Spinal cord (tissue), 10 donors: ENCODE data around the gene ZNF180. TPM values are rescaled to one million over a fixed set of nuclear protein-coding genes. Genes with fewer than 3 reads are reported as not detected.
A peak's percentile ranks its signal among the peaks of the same experiment; 100 is the strongest.
"Not testable (repeated sequence)": the region's sequence is repeated elsewhere in the genome, so short reads cannot be mapped to it uniquely, and the experiment has no call there.

Source experiments
- DNase-seq, 6 donors: peaks; one replicate each; pipeline versions ENCODE4 v3.0.0 to v3.0.0-alpha.2; 2013 to 2015; ENCODE audit warnings: low spot score in 6 of 6, low read depth in 4 of 6
- H3K27ac ChIP-seq: one replicate; pipeline ENCODE4 v1.5.1; 2013; ENCODE audit warnings: low read depth, low read length, control low read depth
- H3K27me3 ChIP-seq: one replicate; pipeline ENCODE4 v1.6.1; 2013; ENCODE audit warnings: low read length; ENCODE audit not compliant: control insufficient read depth, insufficient read depth
- H3K36me3 ChIP-seq: one replicate; pipeline ENCODE4 v1.6.1; 2013; ENCODE audit warnings: low read length; ENCODE audit not compliant: control insufficient read depth, insufficient read depth
- H3K4me1 ChIP-seq: one replicate; pipeline ENCODE4 v1.6.1; 2013; ENCODE audit warnings: low read length; ENCODE audit not compliant: control insufficient read depth, insufficient read depth
- H3K4me3 ChIP-seq: one replicate; pipeline ENCODE4 v1.5.1; 2013; ENCODE audit warnings: low read depth, low read length, control low read depth
- H3K9me3 ChIP-seq: one replicate; pipeline ENCODE4 v1.6.1; 2013; ENCODE audit warnings: low read length; ENCODE audit not compliant: control insufficient read depth, insufficient read depth
- WGBS: methylation state at CpG from one replicate; pipeline ENCODE4 v1.1.5; 2013; ENCODE audit warnings: missing lambda C conversion rate; ENCODE audit not compliant: insufficient coverage; 5-methylcytosine and 5-hydroxymethylcytosine counted together
- polyA plus RNA-seq, 2 donors: library from polyadenylated mRNA; unstranded; fragments of 120-200 nt; gene quantifications; one replicate each; pipeline ENCODE4 v1.2.1, GENCODE V29; 2013; ENCODE audit not compliant: insufficient read length in 2 of 2
- total RNA-seq, 2 donors: library from RNA; depleted of rRNA in 1 of 2; stranded (reverse); fragments of 120-200 nt in 1 of 2; fragments of >200 nt in 1 of 2; gene quantifications; one replicate each; pipeline versions ENCODE4 v1.2.3 to v1.2.4, GENCODE V29; 2013 to 2014
- donor health status: healthy.

The ZNF180 gene
- total and polyA plus RNA-seq, 4 donors: 9.0 to 15.8 (median 14.0) TPM

DNA sequence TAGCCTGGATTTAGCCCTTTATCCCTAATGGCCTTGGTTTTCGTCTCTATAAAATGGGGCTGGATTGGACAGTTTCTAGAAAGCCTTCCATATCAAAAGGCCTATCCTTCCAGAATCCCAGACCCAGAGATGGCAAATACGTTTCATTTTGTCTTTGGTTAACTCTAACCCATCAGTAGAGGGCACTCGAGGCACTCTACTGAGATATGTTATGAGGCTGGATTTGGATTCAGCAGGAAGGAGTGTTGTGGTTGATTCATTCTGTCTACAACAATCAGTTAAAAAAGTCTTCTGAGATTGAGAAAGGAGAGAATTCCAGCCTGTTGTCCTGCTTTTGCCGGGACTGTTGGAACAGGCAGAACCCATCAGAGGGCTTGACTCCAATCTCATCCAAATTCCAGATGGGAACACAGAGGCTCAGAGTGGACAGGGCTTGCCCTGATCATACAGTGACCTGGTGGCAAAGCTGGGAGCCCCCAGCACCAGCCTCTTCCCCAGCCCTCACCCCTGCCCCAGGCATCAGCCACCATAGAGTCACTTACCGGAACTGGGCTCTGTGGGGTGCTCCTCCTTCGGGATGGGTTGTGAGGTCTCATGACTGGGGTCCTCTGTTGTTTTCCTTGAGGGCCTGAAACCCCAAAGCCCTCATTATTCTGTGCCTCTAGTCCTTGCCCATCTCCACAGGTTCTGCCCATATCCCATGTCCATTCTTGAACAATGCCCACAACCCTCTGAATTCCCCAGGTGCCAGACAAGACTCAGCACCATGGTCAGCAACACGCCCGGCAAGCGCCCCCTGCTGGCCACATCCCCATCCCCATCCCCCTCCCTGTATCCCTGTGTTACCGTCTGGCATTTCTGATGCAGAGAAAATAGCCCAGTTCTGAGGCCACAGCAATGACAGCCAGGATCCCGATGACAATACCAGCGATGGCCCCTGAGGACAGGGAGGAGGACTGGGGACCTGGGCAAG is 12.3 kb upstream of the ZNF180 start:
- DNase-seq: no peak
- no peaks in the 10 kb centered on the region for H3K36me3 ChIP-seq
- peaks cover 14% of the 10 kb centered on the region for H3K27me3 ChIP-seq
- no peaks in the 10 kb centered on the region for H3K9me3 ChIP-seq
- H3K27ac ChIP-seq: no peak overlapping the region
- no peaks in the 10 kb centered on the region for H3K4me1 ChIP-seq
- 45% methylated on average over 5 of the region's 12 CpGs for WGBS
- H3K4me3 ChIP-seq: no peak overlapping the region

DNA sequence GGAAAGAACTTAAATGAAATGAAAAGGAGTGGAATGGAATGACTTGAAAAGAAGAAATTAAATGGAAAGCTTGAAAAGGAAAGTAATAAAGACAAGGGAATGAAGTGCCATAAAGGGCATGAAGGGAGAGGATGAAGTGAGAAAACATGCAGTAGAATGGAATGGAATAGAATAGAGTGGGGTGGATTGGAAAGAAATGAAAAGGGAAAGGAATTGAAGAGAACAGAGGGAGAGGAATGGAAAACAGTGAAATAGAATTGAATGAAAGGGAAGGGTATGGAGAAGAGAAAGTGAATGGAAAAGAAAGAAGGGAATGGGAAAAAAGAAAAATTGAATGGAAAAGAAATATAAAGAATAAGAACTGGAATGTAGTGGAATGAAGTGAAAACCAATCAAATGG is 9.2 kb upstream of the ZNF180 start:
- H3K27ac ChIP-seq: no peak overlapping the region
- no peaks in the 10 kb centered on the region for H3K4me1 ChIP-seq
- H3K4me3 ChIP-seq: no peak overlapping the region
- H3K27me3 ChIP-seq: peaks cover 25% of the 10 kb centered on the region
- no peaks in the 10 kb centered on the region for H3K36me3 ChIP-seq
- no peaks in the 10 kb centered on the region for H3K9me3 ChIP-seq
- DNase-seq: no peak

DNA sequence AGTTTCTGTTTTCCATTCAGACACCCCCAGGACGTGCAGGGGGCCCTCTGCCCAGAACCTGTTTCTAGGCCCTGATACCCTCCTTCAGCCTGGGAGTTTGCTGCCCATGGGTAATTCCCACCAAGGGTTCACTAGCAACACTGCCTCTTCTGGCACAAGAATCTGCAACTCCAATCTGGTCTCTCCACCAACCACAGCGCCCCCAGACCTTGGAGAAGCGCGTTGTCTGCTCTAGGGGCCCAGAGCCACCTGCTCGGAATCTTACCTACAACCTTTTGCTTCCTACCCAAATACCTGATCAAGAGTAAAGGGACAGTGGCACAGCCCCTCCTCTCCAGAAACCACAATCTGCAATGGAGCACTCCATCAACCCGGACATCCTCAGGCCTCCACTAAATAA is 763 bp downstream of the ZNF180 start:
- Histone ChIP-seq H3K27ac (no peak overlapping the region), H3K4me1 (peaks cover 23% of the 10 kb centered on the region), H3K9me3 (peaks cover 7% of the 10 kb centered on the region)

DNA sequence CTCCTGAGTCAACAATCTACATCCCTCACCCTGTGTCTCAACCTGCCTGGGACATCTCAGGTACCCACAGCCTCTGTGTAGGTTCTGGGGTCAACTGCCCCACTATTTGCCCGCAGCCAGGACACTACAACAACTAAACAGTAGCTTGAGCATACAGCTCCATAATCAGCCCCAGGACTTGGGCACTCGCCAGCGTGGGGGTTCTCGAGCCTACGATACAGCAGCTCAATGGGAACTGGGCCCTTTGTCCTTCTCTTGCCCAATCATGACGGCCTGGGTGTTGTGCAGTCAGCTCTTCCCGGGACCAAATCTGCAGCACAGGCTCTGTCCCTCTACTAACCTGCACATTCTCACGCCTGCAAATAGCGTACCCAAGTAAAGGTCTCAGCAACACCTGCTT is 1.3 kb downstream of the ZNF180 start:
- Histone ChIP-seq H3K4me3 (no peak overlapping the region), H3K4me1 (peaks cover 23% of the 10 kb centered on the region), H3K27ac (no peak overlapping the region), H3K9me3 (peaks cover 8% of the 10 kb centered on the region), H3K36me3 (peaks cover 37% of the 10 kb centered on the region), H3K27me3 (no peaks in the 10 kb centered on the region)
- no peak for DNase-seq
- 97% methylated on average over 9 of the region's 9 CpGs for WGBS

More for the DNA sequence above, 763 bp downstream of the ZNF180 start:
- DNase-seq: no peak
- Histone ChIP-seq H3K27me3 (no peaks in the 10 kb centered on the region), H3K36me3 (peaks cover 31% of the 10 kb centered on the region), H3K4me3 (peak overlapping the region; percentile 79)
- WGBS: 14% methylated on average over 6 of the region's 6 CpGs

DNA sequence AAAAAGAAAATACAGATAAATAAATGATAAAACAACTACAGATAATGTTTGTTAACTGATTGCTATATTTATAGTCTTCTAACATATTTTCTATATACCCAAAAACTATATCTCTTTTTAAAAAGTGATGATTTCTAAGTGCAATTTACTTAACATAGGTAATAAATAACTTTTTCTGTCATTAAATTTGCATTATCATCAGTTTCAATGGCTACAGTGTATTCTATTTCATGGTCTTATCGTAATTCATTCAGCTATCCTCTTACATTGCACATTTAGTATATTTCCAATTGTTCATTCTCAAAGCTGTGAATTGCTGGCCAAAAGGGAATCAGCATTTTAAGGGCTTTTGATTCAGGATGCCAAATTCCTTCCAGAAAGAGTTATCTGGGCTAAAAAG is 3.6 kb downstream of the ZNF180 start:
- H3K4me1 ChIP-seq: peaks cover 23% of the 10 kb centered on the region
- H3K36me3 ChIP-seq: peaks cover 42% of the 10 kb centered on the region
- H3K27ac ChIP-seq: no peak overlapping the region
- H3K4me3 ChIP-seq: no peak overlapping the region
- DNase-seq: no peak
- no peaks in the 10 kb centered on the region for H3K27me3 ChIP-seq
- no CpG with 5 or more reads among the region's 1 CpG for WGBS
- peaks cover 10% of the 10 kb centered on the region for H3K9me3 ChIP-seq

DNA sequence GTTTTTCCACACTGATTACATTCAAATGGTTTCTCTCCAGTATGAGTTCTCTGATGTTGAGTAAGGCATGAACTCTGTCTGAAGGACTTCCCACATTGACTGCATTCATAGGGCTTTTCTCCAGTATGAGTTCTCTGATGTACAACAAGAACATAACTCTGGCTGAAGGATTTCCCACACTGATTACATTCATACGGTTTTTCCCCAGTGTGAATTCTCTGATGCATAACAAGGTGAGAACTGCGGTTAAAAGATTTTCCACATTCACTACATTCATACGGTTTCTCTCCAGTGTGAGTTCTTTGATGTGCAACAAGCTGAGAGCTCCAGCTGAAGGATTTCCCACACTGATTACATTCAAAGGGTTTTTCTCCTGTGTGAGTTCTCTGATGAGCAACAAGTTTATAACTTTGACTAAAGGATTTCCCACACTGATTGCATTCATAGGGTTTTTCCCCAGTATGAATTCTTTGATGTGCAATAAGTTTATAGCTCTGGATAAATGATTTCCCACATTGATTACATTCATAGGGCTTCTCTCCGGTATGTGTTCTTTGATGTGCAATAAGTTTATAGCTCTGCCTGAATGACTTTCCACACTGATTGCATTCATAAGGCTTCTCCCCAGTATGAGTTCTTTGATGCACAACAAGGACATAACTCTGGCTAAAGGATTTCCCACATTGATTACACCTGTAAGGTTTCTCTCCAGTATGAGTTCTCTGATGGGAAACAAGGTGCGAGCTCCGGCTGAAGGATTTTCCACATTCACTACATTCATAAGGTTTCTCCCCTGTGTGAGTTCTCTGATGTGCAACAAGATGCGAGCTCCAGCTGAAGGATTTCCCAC is 23.5 kb downstream of the ZNF180 start:
- peak in 2 of 6 donors; percentile 8 to 13 for DNase-seq
- Histone ChIP-seq H3K27ac (no peak overlapping the region), H3K27me3 (no peaks in the 10 kb centered on the region), H3K36me3 (peaks cover 35% of the 10 kb centered on the region), H3K4me3 (no peak overlapping the region), H3K9me3 (peaks cover 79% of the 10 kb centered on the region), H3K4me1 (no peaks in the 10 kb centered on the region)
- no CpG with 5 or more reads among the region's 7 CpGs for WGBS

DNA sequence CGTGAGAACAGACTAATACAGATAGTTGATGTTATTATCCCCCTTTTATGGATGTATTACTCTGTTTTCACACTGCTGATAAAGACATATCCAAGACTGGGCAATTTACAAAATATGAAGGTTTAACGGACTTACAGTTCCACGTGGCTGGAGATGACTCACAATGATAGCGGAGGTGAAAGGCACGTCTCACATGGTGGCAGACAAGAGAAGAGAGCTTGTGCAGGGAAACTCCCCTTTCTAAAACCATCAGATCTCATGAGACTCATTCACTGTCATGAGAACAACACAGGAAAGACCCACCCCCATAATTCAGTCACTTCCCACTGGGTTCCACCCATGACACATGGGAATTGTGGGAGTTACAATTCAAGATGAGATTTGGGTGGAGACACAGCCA is 31.6 kb downstream of the ZNF180 start:
- H3K27me3 ChIP-seq, DNase-seq, H3K36me3 ChIP-seq, H3K4me3 ChIP-seq, H3K4me1 ChIP-seq, H3K27ac ChIP-seq: not testable (repeated sequence)
- WGBS: no CpG with 5 or more reads among the region's 5 CpGs
- H3K9me3 ChIP-seq: peaks cover 22% of the 10 kb centered on the region

DNA sequence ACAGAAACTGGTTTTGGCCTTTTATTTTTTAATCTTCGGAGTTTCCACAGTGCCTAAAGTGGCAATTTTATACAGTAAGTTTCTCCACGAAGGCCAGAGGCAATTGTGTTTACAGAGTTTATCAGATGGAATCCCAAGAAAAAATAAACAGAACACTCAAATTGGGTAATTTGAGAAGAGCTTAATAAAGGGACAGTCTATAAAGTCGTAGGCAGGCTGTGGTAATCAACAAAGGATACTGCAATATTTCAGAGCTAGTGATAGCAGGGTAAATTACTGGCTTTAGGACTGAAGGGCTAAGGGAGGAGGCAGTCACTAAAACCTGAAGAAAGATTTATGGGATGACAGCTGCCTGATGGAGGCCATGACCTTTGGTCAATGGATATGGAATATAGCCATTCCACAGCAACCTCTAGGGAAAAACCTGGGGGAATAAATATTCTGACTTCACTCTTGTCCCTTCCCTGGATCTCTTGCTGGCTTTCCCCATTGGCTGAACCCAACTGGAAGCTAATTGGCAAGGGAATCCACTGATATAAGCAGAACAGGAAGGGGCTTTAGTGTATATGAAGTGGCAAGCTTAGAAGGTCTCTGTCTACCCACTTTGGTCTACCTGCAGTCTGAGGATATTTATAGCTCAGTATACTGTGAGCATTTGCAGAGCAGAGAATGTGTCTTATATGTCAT is 37.6 kb downstream of the ZNF180 start:
- H3K36me3 ChIP-seq, DNase-seq, H3K27ac ChIP-seq, H3K4me1 ChIP-seq, H3K4me3 ChIP-seq, H3K27me3 ChIP-seq, H3K9me3 ChIP-seq: not testable (repeated sequence)
- WGBS: 61% methylated on average over 3 of the region's 3 CpGs

DNA sequence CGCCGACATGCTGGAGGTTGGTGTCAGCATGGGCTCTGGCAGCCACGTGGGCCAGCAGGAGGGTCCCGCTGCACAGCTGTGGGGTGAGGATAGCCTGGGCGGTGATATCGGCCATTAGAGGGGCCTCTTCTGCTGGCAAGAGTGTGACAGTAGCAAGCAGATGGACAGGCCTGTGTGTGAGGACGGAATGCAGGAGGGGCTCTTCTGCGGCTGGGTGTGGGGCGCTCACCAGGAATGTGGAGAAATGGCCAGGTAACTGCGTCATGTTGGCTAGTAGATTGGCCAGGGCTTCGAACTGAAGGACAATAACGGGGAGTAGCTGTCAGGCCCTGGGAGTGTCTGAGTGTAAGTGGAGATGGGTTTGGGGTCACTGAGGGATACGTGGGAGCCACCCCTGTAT is 44.3 kb downstream of the ZNF180 start:
- not testable (repeated sequence) for H3K27ac ChIP-seq, H3K27me3 ChIP-seq, DNase-seq, H3K4me1 ChIP-seq, H3K4me3 ChIP-seq, H3K9me3 ChIP-seq, H3K36me3 ChIP-seq
- WGBS: no CpG with 5 or more reads among the region's 13 CpGs
